Glomerular visceral epithelial cell (primary cell): ENCODE measurements around the gene SV2C.
"Not testable (repeated sequence)": the region's sequence is repeated elsewhere in the genome, so short reads cannot be mapped to it uniquely, and the experiment has no call there.

Experiments
- DNase-seq: peaks from one replicate; pipeline ENCODE4 v3.0.0-alpha.2; 2016; ENCODE audit errors: extremely low spot score

SV2C gene

GRCh38 chr5:76337953-76338451, 254.8 kb downstream of the SV2C start:
- peak; percentile 61 for DNase-seq

GRCh38 chr5:76339919-76340318, 256.7 kb downstream of the SV2C start:
- DNase-seq: no peak

GRCh38 chr5:76341651-76342334, 258.6 kb downstream of the SV2C start:
- no peak for DNase-seq

GRCh38 chr5:76342474-76342873, 259.3 kb downstream of the SV2C start:
- no peak for DNase-seq

GRCh38 chr5:76345582-76345981, 262.4 kb downstream of the SV2C start:
- no peak for DNase-seq

- no peak for DNase-seq
Measured at GRCh38 chr5:76351176-76351575, 268.0 kb downstream of the SV2C start.

- DNase-seq: no peak
Measured at GRCh38 chr5:76351577-76351976, 268.4 kb downstream of the SV2C start.

GRCh38 chr5:76356887-76357286, 273.7 kb downstream of the SV2C start:
- DNase-seq: no peak

- DNase-seq: no peak
Measured at GRCh38 chr5:76363352-76364225, 280.4 kb downstream of the SV2C start.

GRCh38 chr5:76364226-76364589, 281.0 kb downstream of the SV2C start:
- DNase-seq: no peak

GRCh38 chr5:76365561-76365960, 282.4 kb downstream of the SV2C start:
- DNase-seq: no peak

- no peak for DNase-seq
Measured at GRCh38 chr5:76366596-76366995, 283.4 kb downstream of the SV2C start.

GRCh38 chr5:76367623-76368371, 284.6 kb downstream of the SV2C start:
- no peak for DNase-seq

GRCh38 chr5:76368941-76369340, 285.8 kb downstream of the SV2C start:
- DNase-seq: no peak

- DNase-seq: not testable (repeated sequence)
Measured at GRCh38 chr5:76369668-76370067, 286.5 kb downstream of the SV2C start.

GRCh38 chr5:76371960-76372322, 288.8 kb downstream of the SV2C start:
- no peak for DNase-seq

GRCh38 chr5:76372323-76373054, 289.3 kb downstream of the SV2C start:
- peak; percentile 77 for DNase-seq

- DNase-seq: no peak
Measured at GRCh38 chr5:76376148-76376865, 293.1 kb downstream of the SV2C start.

GRCh38 chr5:76376866-76377230, 293.7 kb downstream of the SV2C start:
- DNase-seq: no peak

GRCh38 chr5:76378355-76378754, 295.2 kb downstream of the SV2C start:
- DNase-seq: no peak

- no peak for DNase-seq
Measured at GRCh38 chr5:76379316-76379715, 296.1 kb downstream of the SV2C start.
